Measurements from ENCODE around the gene LYPLA2. TPM values are rescaled to one million over a fixed set of nuclear protein-coding genes. Genes with fewer than 3 reads are reported as not detected.

LYPLA2 gene
- total and polyA plus RNA-seq, 2 of the 8 experiments (the other 6 are each of a cell fraction or from before 2014, with no cell fraction given) = 138 to 211 TPM

- H2BK15ac ChIP-seq (ENCODE audit: low read length) = 0 out of 2 replicates have a peak overlapping the region, but pooled peaks have one; percentile 61
- DNase-seq (ENCODE audit: low read depth in 1 of 2, low spot score in 2 of 2) (peak in 1 of 2 experiments; percentile 29), FAIRE-seq (no peak)
- no peak overlapping the region for H2AK5ac ChIP-seq (ENCODE audit: low read depth, low read length)
- H3K36me3 ChIP-seq (ENCODE audit: control insufficient read depth in 2 of 4, insufficient read depth in 4 of 4, low read length in 3 of 4) = peaks cover 0 to 6% (median 2%) of the 10 kb centered on the region in 4 experiments; a peak in 3 of 8 replicates
- peaks cover 4% of the 10 kb centered on the region; the same call in 1 of the 2 replicates for H3K23me2 ChIP-seq (ENCODE audit: low read depth, low read length)
- peak overlapping the region; percentile 76 for H3K4ac ChIP-seq (replicated peaks; ENCODE audit: insufficient read length, low read depth, low read length)
- peaks cover 4% of the 10 kb centered on the region; the same call in 1 of the 2 replicates for H3K79me1 ChIP-seq (ENCODE audit: low read depth, low read length)
- ChIA-PET CTCF (ENCODE audit: partially characterized antibody) (interaction anchor here (1.0 to 1.2 kb wide), 2 partner anchors 52 to 198 kb away, joined by 3 to 4 read pairs; partner anchors contain the start of gene RPL11), POLR2A (ENCODE audit: partially characterized antibody) (interaction anchor here (0.6 to 13.6 kb wide), 24 partner anchors 9 to 245 kb away, joined by 3 to 190 read pairs (median 5); partner anchors contain the start of genes LYPLA2, PITHD1, RPL11 and SRSF10)
- H3K79me2 ChIP-seq (ENCODE audit: control insufficient read depth in 1 of 2, insufficient read depth in 2 of 2, low read length in 2 of 2) = peaks cover 19 to 41% of the 10 kb centered on the region in 2 experiments
- 15% methylated on average over 21 of the region's 28 CpGs; no CpG with 5 or more reads in 1 of the 2 experiments for WGBS, 2 experiments (ENCODE audit: extremely low coverage in 1 of 2, insufficient coverage in 1 of 2, insufficient read length in 1 of 2, insufficient replicate concordance in 2 of 2, low coverage in 1 of 2, low lambda C conversion rate in 2 of 2, missing lambda C conversion rate in 1 of 2)
- peak overlapping the region; percentile 93 for H3K18ac ChIP-seq (ENCODE audit: extremely low read depth, low read length)
- no peak overlapping the region for H2BK120ac ChIP-seq (replicated peaks; ENCODE audit: low read depth, low read length)
- peak overlapping the region; percentile 91 for H4K5ac ChIP-seq (ENCODE audit: insufficient read length, low read depth, low read length)
- no peak overlapping the region for H2BK12ac ChIP-seq (ENCODE audit: low read depth, low read length)
- H3K27me3 ChIP-seq (replicated peaks in 1 of 4; ENCODE audit: control insufficient read depth in 3 of 4, extremely low read depth in 1 of 4, insufficient read depth in 3 of 4, low read length in 3 of 4) = no peaks in the 10 kb centered on the region
- H3K4me2 ChIP-seq (ENCODE audit: insufficient read depth in 1 of 2, low read depth in 2 of 2, low read length in 2 of 2) = peak overlapping the region; percentile 76 to 79
- H3K56ac ChIP-seq (replicated peaks; ENCODE audit: insufficient read length, low read depth, low read length) = peak overlapping the region; percentile 88
- peak overlapping the region; percentile 13; the same call in 1 of the 2 replicates for H2AFZ ChIP-seq (ENCODE audit: low read length)
- H2BK5ac ChIP-seq (ENCODE audit: low read depth, low read length) = no peak overlapping the region; the same call in 1 of the 2 replicates
- H3K4me3 ChIP-seq (ENCODE audit: extremely low read depth in 1 of 4, insufficient read depth in 2 of 4, low read depth in 3 of 4, low read length in 4 of 4) = peak overlapping the region; percentile 79 to 88 (median 84)
- no peaks in the 10 kb centered on the region for H3K9me3 ChIP-seq (ENCODE audit: insufficient read depth in 2 of 2, low read depth in 1 of 2, low read length in 1 of 2)
- H3K14ac ChIP-seq (ENCODE audit: insufficient read length) = no peak overlapping the region
- H4K91ac ChIP-seq (replicated peaks; ENCODE audit: insufficient read length, low read length) = peak overlapping the region; percentile 95
- H2BK20ac ChIP-seq (ENCODE audit: low read length) = no peak overlapping the region
- H3K27ac ChIP-seq (ENCODE audit: low read depth, low read length) = no peak overlapping the region; the same call in 1 of the 2 replicates
- H3K23ac ChIP-seq (ENCODE audit: insufficient read length) = no peak overlapping the region
- H4K20me1 ChIP-seq (replicated peaks in 1 of 2; ENCODE audit: control insufficient read depth in 1 of 2, insufficient read depth in 2 of 2, low read length in 2 of 2) = peaks cover 9 to 12% of the 10 kb centered on the region in 2 experiments
- peak overlapping the region; percentile 87 for H4K8ac ChIP-seq (ENCODE audit: extremely low read depth, insufficient read depth, low read length)
- peak overlapping the region in 3 of 4 experiments; percentile 67 to 78 (median 70); a peak in 6 of 7 replicates for H3K9ac ChIP-seq (replicated peaks in 1 of 4; ENCODE audit: extremely low read depth in 1 of 4, low read depth in 3 of 4, low read length in 3 of 4)
- H3K4me1 ChIP-seq (replicated peaks in 1 of 4; ENCODE audit: control insufficient read depth in 3 of 4, insufficient read depth in 4 of 4, low read length in 3 of 4) = peaks cover 3 to 10% (median 3%) of the 10 kb centered on the region in 4 experiments; a peak in 4 of 7 replicates
- TF ChIP-seq PHF8 (conservative IDR thresholded peaks at IDR 0.05; ENCODE audit: low read depth, low read length) (peak; percentile 84), SIN3A (conservative IDR thresholded peaks at IDR 0.05 in 1 of 2, IDR thresholded peaks at IDR 0.05 in 1 of 2; ENCODE audit: low read depth in 1 of 2, low read length in 2 of 2) (peak in 1 of 2 experiments; percentile 37; a peak in 1 of 4 replicates), FOSL1 (IDR thresholded peaks at IDR 0.05; ENCODE audit: insufficient read depth, low read depth, low read length) (no peak), RBBP5 (IDR thresholded peaks at IDR 0.05; ENCODE audit: borderline replicate concordance, low read depth, low read length) (no peak), CTBP2 (IDR thresholded peaks at IDR 0.05; ENCODE audit: borderline replicate concordance, insufficient read depth, insufficient read length, low read length) (no peak), CEBPB (IDR thresholded peaks at IDR 0.05; ENCODE audit: low read depth, low read length) (no peak), MAFK (IDR thresholded peaks at IDR 0.05; ENCODE audit: low read depth, low read length) (no peak), KDM4A (IDR thresholded peaks at IDR 0.05; ENCODE audit: low read depth, low read length, severe bottlenecking) (no peak), TAF7 (optimal IDR thresholded peaks at IDR 0.05; ENCODE audit: borderline replicate concordance, low read depth, low read length) (peak; percentile 83), JUND (IDR thresholded peaks at IDR 0.05; ENCODE audit: low read length) (0 out of 2 replicates have a peak, but pooled peaks have one; percentile 20)
Observed at GRCh38 chr1:23742670-23743286, 48.2 kb upstream of the LYPLA2 start.

Measured in H1 (cell line).